T-helper 1 cell treated with Interleukin-12 subunit alpha and Interleukin-12 subunit beta and Interleukin-4 antibody, amounts not matched to agents 30 ng/mL and 1 ng/mL, for 36 hours (primary cell): Measurements from ENCODE around the gene TSLP. TPM values are rescaled to one million over a fixed set of nuclear protein-coding genes. Genes with fewer than 3 reads are reported as not detected.

Experiments used
- intact Hi-C: fragments of 100-400 bp; cut with micrococcal nuclease; formaldehyde crosslinking; loops from one replicate; pipeline ENCODE4 v1.15.1; 2024
- total RNA-seq: library from RNA; stranded (reverse); gene quantifications from 2 replicates; pipeline ENCODE4 v1.2.3, GENCODE V29; 2022

Gene TSLP
- total RNA-seq, result 0.15 and 0.29 TPM in 2 replicates

DNA sequence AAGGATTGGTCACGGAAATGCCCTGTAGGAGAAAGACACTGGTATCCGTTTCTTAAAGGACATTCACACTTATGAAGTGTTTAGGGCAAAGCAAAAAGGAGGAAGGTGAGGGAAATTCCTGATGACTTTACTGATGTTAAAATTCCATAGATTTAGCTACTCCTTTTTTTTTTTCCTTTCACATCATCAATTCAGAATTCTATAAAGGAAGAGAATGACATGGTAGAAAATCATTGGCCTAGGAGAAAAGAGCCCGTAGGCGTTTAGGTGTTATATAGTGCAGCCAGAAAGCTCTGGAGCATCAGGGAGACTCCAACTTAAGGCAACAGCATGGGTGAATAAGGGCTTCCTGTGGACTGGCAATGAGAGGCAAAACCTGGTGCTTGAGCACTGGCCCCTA lies at the start of gene TSLP:
Gene TSLP (plus strand): TSS at position 301 of the 400 bp plus-strand sequence. CDS start 178 bp downstream, outside the sequence.
- intact Hi-C loops, result loop anchor here (5.0 kb wide), 1 partner anchor 334 kb away; the partner anchor contains the start of gene SLC25A46

DNA sequence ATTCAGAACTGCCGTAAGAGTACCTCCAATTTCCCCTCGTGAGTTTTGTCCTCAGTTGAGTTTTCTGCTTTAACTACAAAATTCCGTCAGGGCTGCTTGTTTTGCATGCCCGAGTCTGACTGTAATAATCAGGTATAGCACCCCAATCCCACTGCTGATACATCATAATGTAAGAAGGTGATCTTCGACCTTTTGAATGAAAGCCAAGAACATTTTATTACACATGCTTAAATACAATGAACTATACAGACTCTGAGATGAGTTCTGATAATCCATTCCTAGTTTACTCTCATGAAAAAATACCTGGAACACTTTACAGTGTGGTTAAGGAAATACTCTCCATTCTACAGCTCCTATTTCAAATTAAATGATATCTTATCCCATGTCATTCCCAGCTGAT lies 49.2 kb upstream of the TSLP start:
- intact Hi-C loops, result no loop called here

- intact Hi-C loops, result no loop called here
Observed at GRCh38 chr5:111028865-111029264, 42.6 kb upstream of the TSLP start.

- intact Hi-C loops, result no loop called here
Observed at GRCh38 chr5:111043712-111044506, 27.6 kb upstream of the TSLP start.

- intact Hi-C loops, result no loop called here
Observed at GRCh38 chr5:111058064-111058463, 13.4 kb upstream of the TSLP start.

- intact Hi-C loops, result no loop called here
Observed at GRCh38 chr5:111060169-111060568, 11.3 kb upstream of the TSLP start.

DNA sequence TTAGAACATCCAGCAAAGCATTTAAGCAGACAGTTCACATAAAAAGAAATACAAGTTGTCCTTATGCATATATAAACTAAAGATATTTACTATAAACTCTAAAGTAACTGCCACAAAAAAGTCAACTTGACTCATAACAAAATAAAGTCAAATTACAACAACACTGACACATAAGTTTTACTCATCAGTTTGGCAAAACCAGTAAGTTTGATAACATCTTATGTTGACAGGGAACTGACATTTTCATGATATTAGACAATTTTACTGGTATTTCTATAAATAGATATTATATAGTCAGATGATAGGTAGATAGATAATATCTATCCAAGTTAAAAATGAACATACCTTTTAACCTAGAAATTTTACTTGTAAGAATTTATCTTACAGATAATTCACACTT lies 9.9 kb upstream of the TSLP start:
- intact Hi-C loops, result no loop called here

DNA sequence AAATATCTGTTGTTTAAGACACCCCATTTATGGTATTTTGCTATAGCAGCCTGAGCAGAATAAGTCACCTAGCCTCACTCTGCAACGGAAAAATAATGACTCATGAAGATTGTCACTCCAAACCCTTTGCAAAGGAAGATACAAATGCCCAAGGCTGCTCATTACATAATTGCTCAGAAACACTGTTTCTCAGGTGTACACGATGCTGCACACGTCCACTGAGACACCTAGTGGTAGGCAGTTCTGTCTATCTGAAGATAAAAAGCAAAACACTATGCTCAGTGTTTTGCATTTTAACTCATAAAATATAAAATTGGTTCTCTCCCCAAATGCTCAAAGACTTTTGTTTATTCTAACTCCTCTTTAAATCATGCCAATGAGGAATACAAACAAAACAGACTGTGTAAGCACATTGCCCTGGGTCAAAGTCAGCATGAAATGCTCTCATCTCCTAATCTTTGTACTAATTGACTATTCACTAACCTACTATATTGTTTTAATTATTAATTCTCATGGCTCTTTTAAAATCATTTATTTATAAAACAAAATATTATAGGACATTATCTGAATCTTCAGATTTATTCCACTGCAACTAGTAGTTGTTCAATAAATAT lies 7.7 kb upstream of the TSLP start:
- intact Hi-C loops, result loop anchor here (1.0 kb wide), 1 partner anchor 307 kb away; no protein-coding TSS in a partner anchor

DNA sequence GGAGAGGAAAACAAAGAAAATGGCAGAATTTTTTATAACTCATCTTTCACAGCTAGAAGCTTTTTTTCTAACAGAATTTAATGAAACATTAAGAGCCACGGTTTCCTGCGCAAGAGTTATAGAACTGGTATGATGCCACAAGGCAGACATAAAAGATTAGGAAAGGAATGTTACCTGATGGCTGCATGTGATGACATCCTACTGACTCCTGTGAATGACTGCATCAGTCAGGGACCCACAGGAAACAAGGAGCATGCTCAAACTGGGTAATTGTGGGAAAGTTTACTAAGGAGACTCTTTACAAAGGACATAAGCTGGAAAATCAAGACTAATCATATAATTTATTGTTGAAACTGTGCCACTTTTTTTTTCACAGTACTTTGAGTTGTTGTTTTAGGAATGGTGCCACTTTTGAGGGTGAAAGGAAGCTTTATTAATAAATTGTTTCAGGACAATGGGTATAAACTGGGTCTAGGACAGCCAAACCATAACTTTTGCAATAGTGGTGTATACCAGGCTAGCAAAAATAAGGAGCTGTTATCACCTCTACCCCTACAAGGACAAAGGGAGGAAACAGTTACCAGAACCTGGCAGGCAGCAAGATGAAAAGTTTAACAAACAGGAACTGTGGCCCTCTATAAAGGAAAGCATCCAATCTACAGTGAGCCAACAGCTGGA lies 5.1 kb upstream of the TSLP start:
- intact Hi-C loops, result no loop called here

DNA sequence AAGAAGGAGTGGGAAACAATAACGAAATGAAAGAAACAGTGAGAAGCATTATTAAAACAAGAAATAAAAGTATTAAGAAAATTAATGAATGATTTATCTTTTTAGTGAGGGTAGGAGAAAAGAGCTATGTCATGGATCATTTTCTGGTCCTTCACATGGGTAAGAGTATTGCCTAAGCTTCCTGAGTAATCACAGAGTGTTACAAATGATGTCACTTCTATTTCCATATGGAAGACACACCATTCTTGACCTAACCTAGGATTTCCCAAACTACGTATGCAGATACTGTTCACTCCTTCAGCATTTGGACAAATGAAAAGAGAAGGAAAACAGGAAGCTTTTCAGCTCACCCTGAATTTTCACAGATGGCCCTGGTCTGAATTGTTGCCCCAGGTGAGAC lies 3.3 kb upstream of the TSLP start:
- intact Hi-C loops, result no loop called here

DNA sequence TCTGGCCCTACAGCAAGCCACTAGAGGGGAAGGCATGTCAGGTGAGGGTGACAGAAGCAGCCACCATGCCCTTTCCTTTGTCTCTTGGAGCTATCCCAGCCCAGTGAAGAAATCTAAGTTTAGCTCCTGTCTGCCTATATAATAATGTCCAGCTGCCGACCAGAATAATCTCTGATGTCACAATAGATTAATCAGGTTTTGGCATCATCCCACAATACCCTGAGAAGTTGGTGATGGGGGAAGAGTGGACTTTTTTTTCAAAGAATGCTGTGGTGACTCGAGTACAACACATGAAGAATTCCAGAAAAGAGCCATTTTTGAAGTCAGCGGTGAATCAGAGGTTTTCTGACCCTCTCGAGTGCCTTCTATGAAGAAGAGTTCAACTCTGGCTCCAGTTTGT lies 1.7 kb upstream of the TSLP start:
- intact Hi-C loops, result loop anchor here (5.0 kb wide), 1 partner anchor 333 kb away; the partner anchor contains the start of gene SLC25A46

- intact Hi-C loops, result loop anchor here (5.0 kb wide), 1 partner anchor 333 kb away; the partner anchor contains the start of gene SLC25A46
Observed at GRCh38 chr5:111070272-111071134, 1.0 kb upstream of the TSLP start.

GRCh38 chr5:111072949-111073682 lies 1.6 kb downstream of the TSLP start:
- intact Hi-C loops, result loop anchor here (1.0 to 5.0 kb wide), 2 partner anchors 19 to 336 kb away; partner anchors contain the start of genes SLC25A46 and WDR36

DNA sequence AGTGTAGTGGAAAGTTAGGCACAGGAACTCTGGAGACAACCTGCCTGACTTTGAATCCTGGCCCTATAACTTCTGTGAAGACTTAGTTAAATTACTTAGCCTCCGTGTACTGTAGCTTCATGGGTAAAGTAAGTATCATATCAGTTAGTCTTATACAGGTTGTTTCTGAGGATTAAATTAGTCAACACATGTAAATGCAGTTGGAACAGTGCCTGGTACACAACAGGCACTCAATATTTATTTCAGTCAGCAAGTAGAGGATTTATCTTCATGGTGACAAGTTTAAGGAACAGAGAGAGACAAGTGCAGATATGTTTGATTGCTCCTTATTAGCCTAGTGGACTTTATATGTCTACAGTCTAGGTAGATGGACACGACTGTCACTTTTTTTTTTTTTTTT lies 2.7 kb downstream of the TSLP start:
- intact Hi-C loops, result loop anchor here (5.0 kb wide), 1 partner anchor 337 kb away; the partner anchor contains the start of gene SLC25A46

DNA sequence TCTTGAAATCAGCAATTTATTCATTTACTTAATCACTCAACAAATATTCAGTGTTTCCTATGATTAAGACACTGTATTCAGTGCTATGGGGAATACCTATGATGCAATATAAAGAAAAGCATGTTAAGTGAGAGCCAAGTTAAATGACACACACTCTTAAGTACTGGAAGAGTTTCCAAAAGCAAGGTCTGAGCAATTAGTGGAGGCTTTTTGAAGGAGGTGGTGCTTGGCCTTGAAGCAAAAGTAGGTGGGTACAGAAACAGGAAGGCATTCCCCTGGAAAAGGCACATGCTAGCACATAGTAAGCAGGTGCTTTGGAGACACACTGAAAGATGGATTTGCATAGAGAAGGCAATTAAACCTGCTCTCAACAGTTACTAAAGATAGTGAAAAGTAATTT lies 4.0 kb downstream of the TSLP start:
- intact Hi-C loops, result no loop called here

GRCh38 chr5:111076091-111076490 lies 4.6 kb downstream of the TSLP start:
- intact Hi-C loops, result no loop called here

DNA sequence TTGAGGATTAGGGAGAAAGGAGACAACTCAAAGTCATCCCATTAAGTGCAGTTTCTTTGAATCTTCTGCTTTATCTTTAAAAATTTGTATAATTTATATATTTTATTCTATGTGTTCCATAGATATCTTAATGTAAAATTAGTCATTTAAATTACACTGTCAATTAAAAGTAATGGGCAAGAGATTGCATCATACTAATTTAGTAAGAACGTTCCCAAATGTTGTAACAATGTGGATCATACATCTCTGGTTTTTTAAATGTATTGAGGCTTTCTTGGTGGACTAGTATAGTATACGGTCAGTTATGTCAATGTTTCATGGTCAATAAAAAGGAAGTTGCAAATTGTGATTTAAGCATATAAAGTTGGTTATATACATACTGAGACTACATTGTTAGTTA lies 6.2 kb downstream of the TSLP start:
- intact Hi-C loops, result no loop called here

DNA sequence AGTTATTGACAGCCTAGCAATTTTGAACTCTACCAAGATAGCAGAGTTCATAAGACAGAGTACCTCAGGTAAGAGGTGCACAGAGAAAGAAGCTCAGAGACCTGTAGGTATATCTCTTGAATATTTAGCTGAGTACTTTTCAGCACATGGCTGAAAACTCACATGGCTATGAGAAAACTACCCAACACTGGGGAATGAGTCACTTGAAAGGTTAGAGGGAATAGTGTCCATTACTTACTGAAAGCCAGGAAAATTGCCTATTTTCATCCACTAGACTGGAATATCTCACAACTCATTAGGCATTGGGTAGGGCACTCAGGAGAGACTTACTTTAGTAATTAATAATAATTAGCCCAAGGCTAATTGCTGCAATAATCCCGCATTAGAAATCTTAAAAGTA lies 8.3 kb downstream of the TSLP start:
- intact Hi-C loops, result no loop called here

GRCh38 chr5:111083323-111083722 lies 11.8 kb downstream of the TSLP start:
- intact Hi-C loops, result no loop called here
